ENCODE measurements around the gene ENTHD1. TPM values are rescaled to one million over a fixed set of nuclear protein-coding genes. Genes with fewer than 3 reads are reported as not detected.
"Not testable (repeated sequence)": the region's sequence is repeated elsewhere in the genome, so short reads cannot be mapped to it uniquely, and the experiment has no call there.

The ENTHD1 gene
- total and polyA plus RNA-seq, 2 donors (not counting 3 experiments of a cell fraction or from before 2014, with no cell fraction given) = not detected

GRCh38 chr22:39877079-39877845, 16.3 kb downstream of the ENTHD1 start:
- H3K4me3 ChIP-seq (replicated peaks in 1 of 3; ENCODE audit: insufficient read depth in 1 of 3, low read depth in 1 of 3, low read length in 3 of 3) = no peak overlapping the region
- no peaks in the 10 kb centered on the region for H3K9me3 ChIP-seq (replicated peaks; ENCODE audit: control insufficient read depth, insufficient read depth, low read length)
- no peak for DNase-seq (ENCODE audit: low read depth, low spot score)
- H3K27ac ChIP-seq (ENCODE audit: insufficient read depth, low read depth, low read length) = no peak overlapping the region
- H3K27me3 ChIP-seq (ENCODE audit: control insufficient read depth in 2 of 2, insufficient read depth in 2 of 2, low read length in 2 of 2) = peaks cover 13 to 15% of the 10 kb centered on the region in 2 experiments
- H4K20me1 ChIP-seq (replicated peaks; ENCODE audit: control insufficient read depth, extremely low read depth, insufficient read depth, low read length) = no peaks in the 10 kb centered on the region
- ChIA-PET POLR2A (no interaction called here), CTCF (interaction anchor here (0.8 kb wide), 1 partner anchor 9 kb away, joined by 3 read pairs; no protein-coding TSS in a partner anchor)
- intact Hi-C loops (cut with micrococcal nuclease) (no loop called here), dilution Hi-C loops (cut with MboI; ENCODE audit: extremely low pct_ligation_motif_present, low sequenced_read_pairs) (no loop called here)
- no peaks in the 10 kb centered on the region for H3K79me2 ChIP-seq (ENCODE audit: control insufficient read depth, insufficient read depth, low read length)
- no TSS peak for BruUV-seq (replicated peaks)
- no peaks in the 10 kb centered on the region for H3K36me3 ChIP-seq (ENCODE audit: control insufficient read depth in 2 of 2, extremely low read depth in 1 of 2, insufficient read depth in 2 of 2, low read length in 2 of 2)
- H3K4me1 ChIP-seq (ENCODE audit: control insufficient read depth, extremely low read depth, insufficient read depth, low read length) = no peaks in the 10 kb centered on the region
- no peak overlapping the region for H3K4me2 ChIP-seq (ENCODE audit: insufficient read depth, low read length)
- FAIRE-seq = no peak
- no peak overlapping the region for H2AFZ ChIP-seq (ENCODE audit: low read depth, low read length)
- H3K9ac ChIP-seq (replicated peaks; ENCODE audit: extremely low read depth, insufficient read depth, low read length) = no peak overlapping the region
- TF ChIP-seq MAX (IDR thresholded peaks at IDR 0.05; ENCODE audit: insufficient read depth, insufficient read length) = no peak
- no peak for TF ChIP-seq GATA2 (IDR thresholded peaks at IDR 0.05; ENCODE audit: insufficient read depth, insufficient read length, low read depth, low read length)
- no peak for TF ChIP-seq CTCF (IDR thresholded peaks at IDR 0.05; ENCODE audit: extremely low read depth in 1 of 2, insufficient read depth in 1 of 2, low read depth in 1 of 2, low read length in 2 of 2)
- TF ChIP-seq JUN (IDR thresholded peaks at IDR 0.05; ENCODE audit: borderline replicate concordance, insufficient read depth, insufficient read length, low read depth) = no peak
- TF ChIP-seq EZH2 (IDR thresholded peaks at IDR 0.05; ENCODE audit: borderline replicate concordance, low read depth, low read length, severe bottlenecking) = no peak
- no peak for TF ChIP-seq POLR2AphosphoS5 (IDR thresholded peaks at IDR 0.05; ENCODE audit: insufficient read depth, low read depth, low read length)
- no peak for TF ChIP-seq POLR2A (IDR thresholded peaks at IDR 0.05; ENCODE audit: low read depth, low read length)
- no peak for TF ChIP-seq MYC (IDR thresholded peaks at IDR 0.05; ENCODE audit: low read depth, low read length)
- no peak for TF ChIP-seq FOS (IDR thresholded peaks at IDR 0.05; ENCODE audit: borderline replicate concordance, insufficient read depth, low read length)
- no peaks in the 10 kb centered on the region for H3K9me1 ChIP-seq (replicated peaks; ENCODE audit: control insufficient read depth, extremely low read depth, insufficient read depth, low read length)

GRCh38 chr22:39875176-39875885, 18.2 kb downstream of the ENTHD1 start:
- H3K4me2 ChIP-seq (ENCODE audit: insufficient read depth, low read length); H3K27ac ChIP-seq (ENCODE audit: insufficient read depth, low read depth, low read length); H3K9ac ChIP-seq (replicated peaks; ENCODE audit: extremely low read depth, insufficient read depth, low read length); H3K4me1 ChIP-seq (ENCODE audit: control insufficient read depth, extremely low read depth, insufficient read depth, low read length); intact Hi-C loops (cut with micrococcal nuclease); BruUV-seq (replicated peaks); dilution Hi-C loops (cut with MboI; ENCODE audit: extremely low pct_ligation_motif_present, low sequenced_read_pairs); H3K9me3 ChIP-seq (replicated peaks; ENCODE audit: control insufficient read depth, insufficient read depth, low read length); H3K9me1 ChIP-seq (replicated peaks; ENCODE audit: control insufficient read depth, extremely low read depth, insufficient read depth, low read length); DNase-seq (ENCODE audit: low read depth, low spot score); H2AFZ ChIP-seq (ENCODE audit: low read depth, low read length); H3K36me3 ChIP-seq (ENCODE audit: control insufficient read depth in 2 of 2, extremely low read depth in 1 of 2, insufficient read depth in 2 of 2, low read length in 2 of 2); H3K79me2 ChIP-seq (ENCODE audit: control insufficient read depth, insufficient read depth, low read length); POLR2A ChIA-PET; H4K20me1 ChIP-seq (replicated peaks; ENCODE audit: control insufficient read depth, extremely low read depth, insufficient read depth, low read length): not testable (repeated sequence)
- FAIRE-seq = peak; percentile 35
- peaks cover 15 to 16% of the 10 kb centered on the region in 2 experiments for H3K27me3 ChIP-seq (ENCODE audit: control insufficient read depth in 2 of 2, insufficient read depth in 2 of 2, low read length in 2 of 2)
- CTCF ChIA-PET = interaction anchor here (3.1 kb wide), 1 partner anchor 9 kb away, joined by 12 read pairs; no protein-coding TSS in a partner anchor
- H3K4me3 ChIP-seq (replicated peaks in 1 of 3; ENCODE audit: insufficient read depth in 1 of 3, low read depth in 1 of 3, low read length in 3 of 3) = peak overlapping the region in 1 of 3 experiments; percentile 8
